ENCODE data around the gene TIMM22.

GRCh38 chr17:976312-976711 lies 20.6 kb upstream of the TIMM22 start:
- TF ChIP-seq POLR2A (IDR thresholded peaks at IDR 0.05; ENCODE audit: low read length), result no peak
- TF ChIP-seq GATA1 (IDR thresholded peaks at IDR 0.05; ENCODE audit: low read depth, low read length), result no peak

Data from erythroblast (primary cell).